HepG2 (cell line): Measurements from ENCODE around the gene BUD23. TPM values are rescaled to one million over a fixed set of nuclear protein-coding genes. Genes with fewer than 3 reads are reported as not detected.
A peak's percentile ranks its signal among the peaks of the same experiment; 100 is the strongest.

ENCODE experiments used
- FOXJ3 ChIP-seq: sonication (generic); formaldehyde crosslinking; IDR thresholded peaks from 2 replicates; pipeline ENCODE4 v1.4.0; 2020; ENCODE audit warnings: missing genetic modification reagents, mild to moderate bottlenecking, borderline replicate concordance
- HNF1A ChIP-seq, 2 experiments: sonication (generic) in 1 of 2; formaldehyde crosslinking in 1 of 2; IDR thresholded peaks; 2 replicates each; pipeline versions ENCODE4 v1.4.0 to v1.6.1; 2016 to 2020; ENCODE audit warnings: borderline replicate concordance in 1 of 2, low read depth in 1 of 2, mild to moderate bottlenecking in 1 of 2, missing genetic modification reagents in 1 of 2
- HNRNPK ChIP-seq: fragments of 200-400 bp; formaldehyde crosslinking; IDR thresholded peaks from 2 replicates; pipeline ENCODE4 v1.6.1; 2018; ENCODE audit warnings: low read length, low read depth, moderate library complexity, mild to moderate bottlenecking; ENCODE audit not compliant: poor library complexity, severe bottlenecking
- HNRNPL ChIP-seq: fragments of 200-400 bp; formaldehyde crosslinking; IDR thresholded peaks from 2 replicates; pipeline ENCODE4 v1.6.1; 2017; ENCODE audit warnings: mild to moderate bottlenecking, low read depth, low read length
- HOXA5 ChIP-seq: sonication (generic); formaldehyde crosslinking; IDR thresholded peaks from 2 replicates; pipeline ENCODE4 v1.4.0; 2020; ENCODE audit warnings: missing genetic modification reagents
- LCORL ChIP-seq, 2 experiments: fragments of 450-650 bp in 1 of 2; sonication (generic) in 1 of 2; formaldehyde crosslinking in 1 of 2; IDR thresholded peaks; 2 replicates each; pipeline versions ENCODE4 v1.5.0 to v1.6.1; 2017 to 2020; ENCODE audit warnings: antibody characterized with exemption in 1 of 2, missing genetic modification reagents in 1 of 2
- NCOR1 ChIP-seq: fragments of 200-600 bp; sonication (generic); IDR thresholded peaks from 2 replicates; pipeline ENCODE4 v1.7.0; 2017; ENCODE audit warnings: antibody characterized with exemption, low read length, borderline replicate concordance
- NR2F1 ChIP-seq, 2 experiments: fragments of 450-650 bp in 1 of 2; formaldehyde crosslinking in 1 of 2; IDR thresholded peaks; 2 replicates each; pipeline versions ENCODE4 v1.5.0 to v1.6.1; 2016 to 2020; ENCODE audit warnings: mild to moderate bottlenecking in 1 of 2, missing compliant biosample characterization in 1 of 2, missing genetic modification reagents in 1 of 2, moderate library complexity in 1 of 2
- RARG ChIP-seq: sonication (generic); formaldehyde crosslinking; IDR thresholded peaks from 2 replicates; pipeline ENCODE4 v1.4.0; 2020; ENCODE audit warnings: low read depth, mild to moderate bottlenecking, missing genetic modification reagents
- TAF1 ChIP-seq: sonication (generic); formaldehyde crosslinking; IDR thresholded peaks from 2 replicates; pipeline ENCODE4 v1.4.0; 2020; ENCODE audit warnings: missing genetic modification reagents
- ZBTB7B ChIP-seq: sonication (generic); formaldehyde crosslinking; IDR thresholded peaks from 2 replicates; pipeline ENCODE4 v1.4.0; 2020; ENCODE audit warnings: missing genetic modification reagents
- ZC3H4 ChIP-seq: sonication (generic); formaldehyde crosslinking; IDR thresholded peaks from 2 replicates; pipeline ENCODE4 v1.4.0; 2020; ENCODE audit warnings: missing genetic modification reagents, borderline replicate concordance
- ZNF12 ChIP-seq: sonication (generic); formaldehyde crosslinking; IDR thresholded peaks from 2 replicates; pipeline ENCODE4 v1.5.0; 2020; ENCODE audit warnings: missing genetic modification reagents
- ZNF414 ChIP-seq: sonication (generic); formaldehyde crosslinking; IDR thresholded peaks from 2 replicates; pipeline ENCODE4 v1.5.0; 2020; ENCODE audit warnings: missing genetic modification reagents
- ZNF530 ChIP-seq: sonication (generic); formaldehyde crosslinking; IDR thresholded peaks from 2 replicates; pipeline ENCODE4 v1.5.0; 2020; ENCODE audit warnings: low read depth, mild to moderate bottlenecking, missing genetic modification reagents
- ZNF562 ChIP-seq: sonication (generic); formaldehyde crosslinking; IDR thresholded peaks from 2 replicates; pipeline ENCODE4 v1.8.0; 2022; ENCODE audit warnings: missing genetic modification reagents, borderline replicate concordance
- ZNF614 ChIP-seq: IDR thresholded peaks from 2 replicates; pipeline ENCODE4 v1.6.1; 2018; ENCODE audit warnings: missing biosample characterization, missing genetic modification reagents, inconsistent platforms, borderline replicate concordance
- polyA plus RNA-seq, 8 experiments: library from polyadenylated mRNA; depleted of rRNA in 3 of 8; stranded (reverse) in 7 of 8; unstranded in 1 of 8; fragments of >200 nt; fragmentation: Illumina TruSeq in 4 of 8; extraction: Trizol in 4 of 8; gene quantifications; 2 replicates each; pipeline versions ENCODE4 v1.2.1 to v1.2.3, GENCODE V29; 2011 to 2016; ENCODE audit warnings: low read depth in 4 of 8, missing spikeins in 1 of 8, mixed read lengths in 1 of 8; ENCODE audit not compliant: insufficient read depth in 1 of 8
- total RNA-seq, 5 experiments: library from RNA; depleted of rRNA; stranded (reverse); fragments of >200 nt; fragmentation: Illumina TruSeq; extraction: Trizol; gene quantifications; 2 replicates each; pipeline ENCODE4 v1.2.3, GENCODE V29; 2016; ENCODE audit warnings: low read depth in 1 of 5

BUD23 gene
- total and polyA plus RNA-seq, 2 of the 13 experiments (the other 11 are each of a cell fraction or from before 2014, with no cell fraction given) = 47.5 to 54.5 TPM

- TF ChIP-seq ZC3H4 (no peak), ZNF530 (CRISPR knock-in tag) (no peak), HNRNPK (peak; percentile 17), NR2F1 (CRISPR knock-in tag; IDR thresholded peaks at IDR 0.05) (peak; percentile 70 to 77; a peak in 3 of 4 replicates), ZNF614 (CRISPR knock-in tag) (no peak), RARG (CRISPR knock-in tag) (no peak), HOXA5 (peak; percentile 85; the same call in 1 of the 2 replicates), HNF1A (IDR thresholded peaks at IDR 0.05; ENCODE audit: low read depth) (no peak), HNF1A (CRISPR knock-in tag; IDR thresholded peaks at IDR 0.05; ENCODE audit: borderline replicate concordance) (peak; percentile 20; the same call in 1 of the 2 replicates), TAF1 (no peak), ZNF12 (CRISPR knock-in tag) (no peak), HNRNPL (peak; percentile 74; the same call in 1 of the 2 replicates), FOXJ3 (CRISPR knock-in tag) (no peak), NCOR1 (peak; percentile 51; the same call in 1 of the 2 replicates), ZNF562 (no peak), LCORL (IDR thresholded peaks at IDR 0.05) (no peak), LCORL (CRISPR knock-in tag; IDR thresholded peaks at IDR 0.05) (peak; percentile 91), ZNF414 (CRISPR knock-in tag) (0 out of 2 replicates have a peak, but pooled peaks have one; percentile 44), ZBTB7B (CRISPR knock-in tag) (peak; percentile 80)
These were observed 35.4 kb upstream of the BUD23 start (continued) for GRCh38 chr7:73647725-73648592.
